KMS-11 (cell line): ENCODE data around the gene ADAM17.

ENCODE experiments used
- H2AFZ ChIP-seq: fragments of 200-600 bp; sonication (generic); 2 replicates; pipeline ENCODE4 v1.6.1; 2016; ENCODE audit warnings: antibody characterized with exemption, mixed run types, low read depth
- H3K27ac ChIP-seq: fragments of 200-600 bp; sonication (generic); 2 replicates; pipeline ENCODE4 v1.6.1; 2016; ENCODE audit warnings: mild to moderate bottlenecking, mixed run types
- H3K27me3 ChIP-seq: fragments of 200-600 bp; sonication (generic); 2 replicates; pipeline ENCODE4 v1.6.1; 2017; ENCODE audit warnings: mild to moderate bottlenecking, low read depth, mixed run types, moderate library complexity; ENCODE audit not compliant: insufficient read depth
- H3K36me3 ChIP-seq: fragments of 200-600 bp; sonication (generic); 2 replicates; pipeline ENCODE4 v1.6.1; 2017; ENCODE audit warnings: mild to moderate bottlenecking, mixed run types; ENCODE audit not compliant: insufficient read depth
- H3K4me1 ChIP-seq: fragments of 200-600 bp; sonication (generic); 2 replicates; pipeline ENCODE4 v1.6.1; 2016; ENCODE audit warnings: mild to moderate bottlenecking, low read depth, mixed run types; ENCODE audit not compliant: poor library complexity, severe bottlenecking
- H3K4me2 ChIP-seq: fragments of 200-600 bp; sonication (generic); 2 replicates; pipeline ENCODE4 v1.7.0; 2016; ENCODE audit warnings: mild to moderate bottlenecking, mixed run types
- H3K4me3 ChIP-seq: fragments of 200-600 bp; sonication (generic); IDR thresholded peaks from 2 replicates; pipeline ENCODE4 v1.6.1; 2017; ENCODE audit warnings: low read depth, low read length, mixed read lengths; ENCODE audit not compliant: insufficient read depth
- H3K79me2 ChIP-seq: fragments of 200-600 bp; sonication (generic); 2 replicates; pipeline ENCODE4 v1.6.1; 2016; ENCODE audit warnings: low read depth, mixed run types; ENCODE audit not compliant: insufficient read depth
- H3K9ac ChIP-seq: fragments of 200-600 bp; sonication (generic); 2 replicates; pipeline ENCODE4 v1.6.1; 2016; ENCODE audit warnings: mild to moderate bottlenecking, mixed run types
- H4K20me1 ChIP-seq: fragments of 200-600 bp; sonication (generic); 2 replicates; pipeline ENCODE4 v1.6.1; 2016; ENCODE audit warnings: mild to moderate bottlenecking, mixed run types; ENCODE audit not compliant: insufficient read depth
- CTCF ChIP-seq: fragments of 200-600 bp; sonication (generic); conservative IDR thresholded peaks from 2 replicates; pipeline ENCODE4 v1.6.1; 2017; ENCODE audit warnings: low read depth, mild to moderate bottlenecking, antibody characterized with exemption, low read length, moderate library complexity, mixed read lengths

The ADAM17 gene

GRCh38 chr2:9555297-9556120 is at the start of gene ADAM17:
Gene ADAM17, minus strand, starts transcription at chr2:9555830. Its CDS starts 225 bp downstream, at chr2:9555605.
- peaks cover 48% of the 10 kb centered on the region for H3K4me1 ChIP-seq
- peak within 1 kb of the TSS; percentile 86 for H3K4me2 ChIP-seq
- H3K9ac ChIP-seq, result peak within 1 kb of the TSS; percentile 83
- peak within 1 kb of the TSS; percentile 74 for H3K27ac ChIP-seq
- H3K27me3 ChIP-seq, result no peaks in the 10 kb centered on the region
- H3K4me3 ChIP-seq, result no peak within 1 kb of the TSS
- TF ChIP-seq CTCF, result 0 out of 2 replicates have a peak, but pooled peaks have one; percentile 7
- no peaks in the 10 kb centered on the region for H4K20me1 ChIP-seq
- peak within 1 kb of the TSS; percentile 62 for H2AFZ ChIP-seq
- H3K79me2 ChIP-seq, result peaks cover 49% of the 10 kb centered on the region
- H3K36me3 ChIP-seq, result no peaks in the 10 kb centered on the region

GRCh38 chr2:9602412-9602811 is 46.8 kb upstream of the ADAM17 start:
- H3K4me1 ChIP-seq, result peaks cover 5% of the 10 kb centered on the region
- TF ChIP-seq CTCF, result no peak
- H3K27me3 ChIP-seq, result no peaks in the 10 kb centered on the region
- no peaks in the 10 kb centered on the region; the same call in 1 of the 2 replicates for H3K36me3 ChIP-seq
- H4K20me1 ChIP-seq, result peaks cover 17% of the 10 kb centered on the region
- no peak overlapping the region for H3K27ac ChIP-seq
- no peak overlapping the region for H2AFZ ChIP-seq
- peaks cover 94% of the 10 kb centered on the region for H3K79me2 ChIP-seq
- H3K9ac ChIP-seq, result no peak overlapping the region
- no peak overlapping the region for H3K4me2 ChIP-seq
- no peak overlapping the region for H3K4me3 ChIP-seq

GRCh38 chr2:9601397-9601796 is 45.8 kb upstream of the ADAM17 start:
- Histone ChIP-seq H4K20me1 (peaks cover 14% of the 10 kb centered on the region; the same call in 1 of the 2 replicates), H3K4me3 (no peak overlapping the region), H3K4me2 (no peak overlapping the region), H3K27ac (no peak overlapping the region), H3K9ac (no peak overlapping the region), H2AFZ (no peak overlapping the region), H3K36me3 (no peaks in the 10 kb centered on the region; the same call in 1 of the 2 replicates), H3K79me2 (peaks cover 94% of the 10 kb centered on the region), H3K4me1 (peaks cover 11% of the 10 kb centered on the region), H3K27me3 (no peaks in the 10 kb centered on the region)
- no peak for TF ChIP-seq CTCF

- Histone ChIP-seq H2AFZ (no peak overlapping the region), H3K36me3 (no peaks in the 10 kb centered on the region; the same call in 1 of the 2 replicates), H3K27ac (no peak overlapping the region), H3K9ac (no peak overlapping the region), H3K4me1 (peaks cover 31% of the 10 kb centered on the region), H3K4me3 (no peak overlapping the region), H3K4me2 (no peak overlapping the region), H3K79me2 (peaks cover 95% of the 10 kb centered on the region), H3K27me3 (no peaks in the 10 kb centered on the region), H4K20me1 (peaks cover 12% of the 10 kb centered on the region; the same call in 1 of the 2 replicates)
- TF ChIP-seq CTCF, result no peak
These were observed 43.8 kb upstream of the ADAM17 start for GRCh38 chr2:9599430-9599829.
